ENCODE data around the gene ZNF136. TPM values are rescaled to one million over a fixed set of nuclear protein-coding genes. Genes with fewer than 3 reads are reported as not detected.

Gene ZNF136
- total and polyA plus RNA-seq, 9 of the 15 experiments (the other 6 are each of a cell fraction or from before 2014, with no cell fraction given): 1.0 to 5.3 (median 3.1) TPM

DNA sequence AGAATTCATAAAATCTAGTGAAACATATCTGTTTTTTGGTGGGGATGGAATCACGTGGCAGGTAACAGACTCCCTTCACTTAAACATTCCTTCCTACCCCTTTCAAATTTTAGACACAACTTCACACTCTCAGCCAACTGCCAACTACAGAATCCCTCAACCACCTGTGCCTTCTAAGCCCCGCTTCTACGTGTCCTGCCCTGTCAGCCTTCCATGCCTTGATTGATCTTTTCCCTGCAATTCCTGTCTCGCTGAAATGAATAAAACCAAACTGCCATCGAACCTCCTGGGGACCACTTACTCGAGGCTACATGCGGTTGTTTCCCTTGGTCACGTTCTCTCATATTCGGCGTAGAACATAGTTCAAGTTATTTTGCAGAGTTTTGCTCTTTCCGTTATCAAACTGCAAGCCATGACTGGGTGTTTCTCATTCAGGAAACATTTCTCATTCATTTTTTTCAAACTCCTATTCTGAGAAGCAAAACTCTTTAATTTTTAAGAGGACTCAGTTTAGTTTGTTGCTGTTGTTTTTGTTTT lies 7.5 kb upstream of the ZNF136 start (continued):
- TF ChIP-seq, protein P1, sequence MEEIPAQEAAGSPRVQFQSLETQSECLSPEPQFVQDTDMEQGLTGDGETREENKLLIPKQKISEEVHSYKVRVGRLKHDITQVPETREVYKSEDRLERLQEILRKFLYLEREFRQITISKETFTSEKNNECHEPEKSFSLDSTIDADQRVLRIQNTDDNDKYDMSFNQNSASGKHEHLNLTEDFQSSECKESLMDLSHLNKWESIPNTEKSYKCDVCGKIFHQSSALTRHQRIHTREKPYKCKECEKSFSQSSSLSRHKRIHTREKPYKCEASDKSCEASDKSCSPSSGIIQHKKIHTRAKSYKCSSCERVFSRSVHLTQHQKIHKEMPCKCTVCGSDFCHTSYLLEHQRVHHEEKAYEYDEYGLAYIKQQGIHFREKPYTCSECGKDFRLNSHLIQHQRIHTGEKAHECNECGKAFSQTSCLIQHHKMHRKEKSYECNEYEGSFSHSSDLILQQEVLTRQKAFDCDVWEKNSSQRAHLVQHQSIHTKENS (CRISPR knock-in tag; IDR thresholded peaks at IDR 0.05): no peak
- TF ChIP-seq, protein P2, sequence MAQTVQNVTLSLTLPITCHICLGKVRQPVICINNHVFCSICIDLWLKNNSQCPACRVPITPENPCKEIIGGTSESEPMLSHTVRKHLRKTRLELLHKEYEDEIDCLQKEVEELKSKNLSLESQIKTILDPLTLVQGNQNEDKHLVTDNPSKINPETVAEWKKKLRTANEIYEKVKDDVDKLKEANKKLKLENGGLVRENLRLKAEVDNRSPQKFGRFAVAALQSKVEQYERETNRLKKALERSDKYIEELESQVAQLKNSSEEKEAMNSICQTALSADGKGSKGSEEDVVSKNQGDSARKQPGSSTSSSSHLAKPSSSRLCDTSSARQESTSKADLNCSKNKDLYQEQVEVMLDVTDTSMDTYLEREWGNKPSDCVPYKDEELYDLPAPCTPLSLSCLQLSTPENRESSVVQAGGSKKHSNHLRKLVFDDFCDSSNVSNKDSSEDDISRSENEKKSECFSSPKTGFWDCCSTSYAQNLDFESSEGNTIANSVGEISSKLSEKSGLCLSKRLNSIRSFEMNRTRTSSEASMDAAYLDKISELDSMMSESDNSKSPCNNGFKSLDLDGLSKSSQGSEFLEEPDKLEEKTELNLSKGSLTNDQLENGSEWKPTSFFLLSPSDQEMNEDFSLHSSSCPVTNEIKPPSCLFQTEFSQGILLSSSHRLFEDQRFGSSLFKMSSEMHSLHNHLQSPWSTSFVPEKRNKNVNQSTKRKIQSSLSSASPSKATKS (CRISPR knock-in tag; IDR thresholded peaks at IDR 0.05): no peak

DNA sequence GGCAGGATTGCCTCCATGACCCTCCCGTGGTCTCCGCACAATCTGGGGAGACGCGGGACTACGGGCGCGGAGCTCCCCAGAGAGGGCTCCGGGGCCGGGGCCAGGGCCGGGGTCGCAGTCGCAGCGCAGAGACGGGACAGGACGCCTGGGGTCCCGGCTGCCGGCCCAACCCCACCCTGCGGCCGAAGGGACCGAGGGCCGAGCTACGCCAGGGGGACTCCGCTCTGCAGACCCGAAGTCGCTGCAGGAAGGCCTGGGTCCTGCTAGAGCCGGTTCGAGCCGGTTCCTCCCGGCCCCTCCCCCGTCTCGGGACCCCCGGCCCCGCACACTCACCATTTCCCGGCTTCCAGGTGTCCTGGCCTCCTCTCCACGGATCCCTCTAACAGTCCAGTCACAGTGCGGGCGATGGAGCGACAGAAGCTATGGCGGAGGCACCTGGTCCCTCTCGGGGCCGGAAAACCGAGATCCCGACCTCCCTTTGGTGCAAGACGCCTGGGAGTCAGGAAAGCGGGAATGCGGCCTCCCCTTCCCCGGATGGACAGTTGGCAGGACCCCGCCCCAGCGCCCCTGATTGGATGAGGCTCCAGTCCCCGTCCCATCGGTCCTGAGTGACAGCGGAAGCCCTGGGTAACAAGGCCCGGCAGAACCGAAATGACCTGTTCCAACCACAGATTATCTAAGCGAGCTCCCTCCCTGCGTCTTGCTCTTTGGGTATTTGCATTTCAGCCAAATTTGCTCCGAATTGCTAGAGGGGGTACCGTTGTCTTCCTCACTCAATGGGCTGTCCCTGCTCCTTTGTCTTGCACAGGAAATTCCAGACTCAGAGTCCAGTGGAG lies 6.5 kb upstream of the ZNF136 start, which contains the start of gene ZNF625:
ZNF625 (minus strand) TSS at position 512 of the 836 bp plus-strand sequence; CDS start at position 336, 176 bp downstream.
- Histone ChIP-seq H3K79me2 (ENCODE audit: control insufficient read depth, insufficient read depth, low read length) (no peaks in the 10 kb centered on the region), H3K36me3 (ENCODE audit: control insufficient read depth, insufficient read depth, low read length) (no peaks in the 10 kb centered on the region), H3K9me3 (replicated peaks; ENCODE audit: control insufficient read depth, insufficient read depth, low read depth, low read length) (peaks cover 3% of the 10 kb centered on the region; the same call in 1 of the 2 replicates), H3K27me3 (ENCODE audit: control insufficient read depth in 2 of 2, insufficient read depth in 2 of 2, low read length in 2 of 2) (peaks cover 6 to 23% of the 10 kb centered on the region in 2 experiments; a peak in 3 of 5 replicates), H3K4me1 (replicated peaks in 1 of 2; ENCODE audit: control insufficient read depth in 2 of 2, insufficient read depth in 2 of 2, low read length in 2 of 2) (peaks cover 0 to 10% of the 10 kb centered on the region in 2 experiments; a peak in 2 of 5 replicates), H3K9ac (ENCODE audit: insufficient read depth in 1 of 2, low read depth in 2 of 2, low read length in 2 of 2) (no peak within 1 kb of the TSS), H3K4me3 (no peak within 1 kb of the TSS), H4K20me1 (replicated peaks; ENCODE audit: control insufficient read depth, insufficient read depth, low read length) (no peaks in the 10 kb centered on the region), H3K9me1 (ENCODE audit: control insufficient read depth, insufficient read depth, low read length) (no peaks in the 10 kb centered on the region), H2AFZ (ENCODE audit: low read depth, low read length) (peak within 1 kb of the TSS; percentile 28; the same call in 1 of the 2 replicates), H3K27ac (ENCODE audit: extremely low read depth, low read depth, low read length) (no peak within 1 kb of the TSS), H3K4me2 (ENCODE audit: insufficient read depth, low read length) (no peak within 1 kb of the TSS)
- intact Hi-C loops (cut with micrococcal nuclease) (no loop called here), in situ Hi-C loops (cut with MboI) (no loop called here)
- ChIA-PET POLR2A (interaction anchor here (0.6 to 0.7 kb wide), 2 partner anchors 67 to 344 kb away, joined by 3 read pairs; no protein-coding TSS in a partner anchor), CTCF (ENCODE audit: low intra/inter-chr PET ratio) (no interaction called here)
- DNase-seq (ENCODE audit: extremely low read depth in 1 of 4, low spot score in 3 of 4): no peak
- 37% methylated on average over 24 of the region's 58 CpGs for WGBS (ENCODE audit: insufficient coverage, low coverage, missing lambda C conversion rate)
- BruUV-seq (replicated peaks): no TSS peak
- no peak for FAIRE-seq
- ATAC-seq: no peak
- TF ChIP-seq SMARCC2 (IDR thresholded peaks at IDR 0.05; ENCODE audit: low read depth) (no peak), SIN3B (IDR thresholded peaks at IDR 0.05; ENCODE audit: low read depth) (no peak), ZNF174 (CRISPR knock-in tag; IDR thresholded peaks at IDR 0.05) (no peak), STAT5A (IDR thresholded peaks at IDR 0.05; ENCODE audit: borderline replicate concordance, low read length) (no peak), GTF2F1 (IDR thresholded peaks at IDR 0.05; ENCODE audit: low read depth, low read length) (no peak)
- TF ChIP-seq, protein P3, sequence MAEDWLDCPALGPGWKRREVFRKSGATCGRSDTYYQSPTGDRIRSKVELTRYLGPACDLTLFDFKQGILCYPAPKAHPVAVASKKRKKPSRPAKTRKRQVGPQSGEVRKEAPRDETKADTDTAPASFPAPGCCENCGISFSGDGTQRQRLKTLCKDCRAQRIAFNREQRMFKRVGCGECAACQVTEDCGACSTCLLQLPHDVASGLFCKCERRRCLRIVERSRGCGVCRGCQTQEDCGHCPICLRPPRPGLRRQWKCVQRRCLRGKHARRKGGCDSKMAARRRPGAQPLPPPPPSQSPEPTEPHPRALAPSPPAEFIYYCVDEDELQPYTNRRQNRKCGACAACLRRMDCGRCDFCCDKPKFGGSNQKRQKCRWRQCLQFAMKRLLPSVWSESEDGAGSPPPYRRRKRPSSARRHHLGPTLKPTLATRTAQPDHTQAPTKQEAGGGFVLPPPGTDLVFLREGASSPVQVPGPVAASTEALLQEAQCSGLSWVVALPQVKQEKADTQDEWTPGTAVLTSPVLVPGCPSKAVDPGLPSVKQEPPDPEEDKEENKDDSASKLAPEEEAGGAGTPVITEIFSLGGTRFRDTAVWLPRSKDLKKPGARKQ (CRISPR knock-in tag; IDR thresholded peaks at IDR 0.05): no peak
- TF ChIP-seq, protein P4, sequence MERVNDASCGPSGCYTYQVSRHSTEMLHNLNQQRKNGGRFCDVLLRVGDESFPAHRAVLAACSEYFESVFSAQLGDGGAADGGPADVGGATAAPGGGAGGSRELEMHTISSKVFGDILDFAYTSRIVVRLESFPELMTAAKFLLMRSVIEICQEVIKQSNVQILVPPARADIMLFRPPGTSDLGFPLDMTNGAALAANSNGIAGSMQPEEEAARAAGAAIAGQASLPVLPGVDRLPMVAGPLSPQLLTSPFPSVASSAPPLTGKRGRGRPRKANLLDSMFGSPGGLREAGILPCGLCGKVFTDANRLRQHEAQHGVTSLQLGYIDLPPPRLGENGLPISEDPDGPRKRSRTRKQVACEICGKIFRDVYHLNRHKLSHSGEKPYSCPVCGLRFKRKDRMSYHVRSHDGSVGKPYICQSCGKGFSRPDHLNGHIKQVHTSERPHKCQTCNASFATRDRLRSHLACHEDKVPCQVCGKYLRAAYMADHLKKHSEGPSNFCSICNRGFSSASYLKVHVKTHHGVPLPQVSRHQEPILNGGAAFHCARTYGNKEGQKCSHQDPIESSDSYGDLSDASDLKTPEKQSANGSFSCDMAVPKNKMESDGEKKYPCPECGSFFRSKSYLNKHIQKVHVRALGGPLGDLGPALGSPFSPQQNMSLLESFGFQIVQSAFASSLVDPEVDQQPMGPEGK (CRISPR knock-in tag; IDR thresholded peaks at IDR 0.05; ENCODE audit: borderline replicate concordance): no peak

Data from K562 (cell line).